Renal cortical epithelial cell (primary cell): ENCODE results near the gene C2CD4B. TPM values are rescaled to one million over a fixed set of nuclear protein-coding genes. Genes with fewer than 3 reads are reported as not detected.
A peak's percentile ranks its signal among the peaks of the same experiment; 100 is the strongest.

Experiments used
- DNase-seq: peaks from one replicate; pipeline ENCODE4 v3.0.0-alpha.2; 2011; ENCODE audit warnings: low read depth
- total RNA-seq: library from RNA; depleted of rRNA; stranded (reverse); fragments of >200 nt; gene quantifications from 2 replicates; pipeline ENCODE4 v1.2.3, GENCODE V29; 2014

C2CD4B gene
- total RNA-seq, 1 donor from 2014 or later, result 0.70 TPM

DNA sequence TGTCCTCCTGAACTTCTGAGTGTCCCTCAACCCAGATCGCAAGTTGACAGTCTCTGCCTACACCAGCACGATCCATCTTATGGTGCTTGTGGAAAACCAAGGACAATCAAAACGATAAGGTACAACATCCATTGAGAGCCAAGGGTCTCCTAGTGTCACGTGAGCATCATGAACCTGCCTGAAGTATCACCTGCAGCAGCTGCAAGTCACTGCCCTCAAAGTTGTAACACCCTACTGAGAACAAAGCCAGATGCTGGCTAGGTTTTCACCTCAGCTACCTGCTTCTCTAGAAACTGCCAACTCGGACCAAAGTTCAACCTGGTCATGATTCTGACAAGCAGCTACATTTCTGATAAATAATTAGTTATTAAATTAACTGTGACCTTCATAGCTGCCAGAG lies 17.5 kb downstream of the C2CD4B start:
- DNase-seq, result no peak

GRCh38 chr15:62147149-62147548 lies 17.9 kb downstream of the C2CD4B start:
- DNase-seq, result no peak

- no peak for DNase-seq
Measured at GRCh38 chr15:62145015-62145735, 19.9 kb downstream of the C2CD4B start.

GRCh38 chr15:62142736-62143135 lies 22.3 kb downstream of the C2CD4B start:
- no peak for DNase-seq

DNA sequence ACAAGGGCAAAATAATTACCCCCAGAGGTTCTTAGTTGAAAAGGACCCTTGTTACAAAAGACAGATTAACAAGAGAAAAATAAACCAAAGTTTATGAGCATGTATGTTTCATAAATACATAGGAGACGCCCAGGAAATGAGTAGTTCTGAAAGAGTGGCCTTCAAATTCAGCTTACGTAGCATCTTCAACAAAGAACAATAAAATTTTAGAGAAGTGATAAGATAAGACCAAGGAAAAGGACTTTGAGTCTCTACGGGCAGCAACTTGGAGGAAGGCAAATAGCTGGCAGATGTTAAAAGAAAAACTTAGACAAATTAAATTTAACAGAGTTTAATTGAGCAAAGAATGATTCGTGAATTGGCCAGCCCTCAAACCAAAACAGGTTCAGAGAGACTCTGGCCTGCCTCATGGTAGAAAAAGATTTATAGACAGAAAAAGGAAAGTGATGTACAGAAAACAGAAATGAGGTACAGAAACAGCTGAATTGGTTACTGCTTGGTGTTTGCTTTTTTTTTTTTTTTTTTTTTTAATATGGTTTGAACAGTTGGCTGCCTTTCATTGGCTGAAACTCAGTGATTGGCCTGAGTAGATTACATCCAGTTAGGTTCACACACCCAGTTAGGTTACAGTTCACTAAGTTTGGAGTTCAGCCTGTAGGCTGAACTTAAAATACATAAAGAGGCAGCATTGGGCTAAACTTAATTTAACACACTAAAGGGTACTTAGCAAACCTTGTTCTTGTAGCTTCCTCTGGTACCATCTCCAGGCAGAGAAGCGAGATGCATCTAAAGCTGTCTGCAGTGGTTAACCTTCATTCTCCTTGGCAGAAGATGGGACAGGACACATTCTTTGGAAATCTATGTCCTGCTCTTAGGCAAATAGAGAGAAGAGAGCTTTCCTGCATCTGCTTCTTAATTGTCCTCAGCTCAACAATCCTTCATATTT lies 23.2 kb downstream of the C2CD4B start:
- DNase-seq, result peak; percentile 57

DNA sequence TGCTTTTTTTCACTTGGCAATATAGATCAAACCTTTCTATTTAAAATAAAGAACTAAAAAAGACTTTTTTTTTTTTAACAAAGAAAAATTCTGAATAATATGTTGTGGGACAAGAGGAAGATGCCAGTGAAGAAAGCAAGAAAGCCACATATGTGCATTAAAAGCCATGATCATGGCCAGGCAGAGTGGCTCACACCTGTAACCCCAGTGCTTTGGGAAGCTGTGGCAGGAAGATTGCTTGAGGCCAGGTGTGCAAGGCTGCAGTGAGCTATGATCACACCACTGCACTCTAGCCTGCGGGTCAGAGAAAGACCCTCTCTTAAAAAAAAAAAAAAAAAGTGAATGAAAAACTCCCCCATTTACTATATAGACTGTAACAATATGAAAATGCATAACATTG lies 23.9 kb downstream of the C2CD4B start:
- DNase-seq, result no peak

GRCh38 chr15:62138124-62138523 lies 27.0 kb downstream of the C2CD4B start:
- DNase-seq, result peak; percentile 90

- no peak for DNase-seq
Measured at GRCh38 chr15:62136911-62137865, 27.9 kb downstream of the C2CD4B start.

DNA sequence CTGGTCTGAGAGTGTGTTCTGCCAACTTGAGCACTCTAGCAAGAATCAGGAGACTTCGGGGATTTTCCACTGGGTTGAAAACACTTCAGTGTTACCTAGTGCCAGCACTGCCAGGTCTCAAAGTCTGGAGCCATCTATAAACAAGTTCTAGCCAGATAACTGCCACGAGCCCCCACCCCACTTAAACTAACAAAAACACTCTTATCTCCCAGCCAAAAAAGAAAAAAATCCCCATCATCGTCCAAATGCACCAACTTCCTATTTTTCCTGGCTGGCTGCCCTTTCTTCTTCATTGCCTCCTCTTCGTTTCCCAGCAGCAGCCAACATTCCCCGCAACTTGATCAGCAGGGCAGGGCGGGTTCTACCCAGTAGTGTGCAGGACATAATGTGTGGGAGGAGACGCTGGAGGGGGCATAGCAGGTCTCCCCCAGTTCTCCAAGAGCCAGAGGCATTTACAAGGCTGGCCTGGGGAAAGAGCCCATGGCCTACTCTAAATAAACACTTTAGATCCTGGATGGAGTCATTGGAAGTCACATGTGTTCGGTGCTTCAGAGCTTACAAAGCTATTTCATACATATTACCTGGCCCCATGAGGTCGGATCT lies 29.5 kb downstream of the C2CD4B start:
- peak; percentile 88 for DNase-seq

- no peak for DNase-seq
Measured at GRCh38 chr15:62133141-62133540, 31.9 kb downstream of the C2CD4B start.

DNA sequence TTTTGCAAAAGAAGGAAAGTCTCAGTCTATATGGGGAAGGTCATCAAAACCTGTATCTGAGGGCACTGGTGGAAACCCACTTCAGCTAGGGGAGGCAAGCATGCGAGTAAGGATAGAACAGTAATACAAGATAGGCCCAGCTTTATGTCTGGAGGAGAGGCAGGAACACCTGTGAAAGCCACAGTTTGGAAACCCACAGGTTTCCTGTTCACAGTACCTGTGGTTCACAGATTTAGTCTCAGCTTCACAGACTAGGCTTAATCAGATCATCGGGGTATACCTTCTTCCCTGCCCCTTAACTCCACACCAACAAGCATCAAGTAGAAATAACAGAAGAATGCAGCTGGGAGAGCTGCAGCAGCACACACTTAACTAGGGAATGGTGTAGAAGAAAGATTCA lies 36.2 kb downstream of the C2CD4B start:
- DNase-seq, result no peak

DNA sequence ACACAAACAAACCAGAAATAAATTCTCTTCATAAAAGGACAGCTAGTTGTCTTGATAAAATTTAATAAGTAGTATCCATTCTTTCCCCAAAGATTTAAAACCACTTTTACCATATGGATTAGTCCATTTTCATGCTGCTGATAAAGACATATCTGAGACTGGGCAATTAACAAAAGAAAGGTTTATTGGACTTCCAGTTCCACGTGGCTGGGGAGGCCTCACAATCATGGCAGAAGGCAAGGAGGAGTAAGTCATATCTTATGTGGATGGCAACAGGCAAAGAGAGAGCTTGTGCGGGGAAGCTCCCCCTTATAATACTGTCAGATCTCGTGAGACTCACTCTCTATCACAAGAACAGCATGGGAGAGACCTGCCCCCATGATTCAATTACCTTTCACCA lies 38.7 kb downstream of the C2CD4B start:
- no peak for DNase-seq

GRCh38 chr15:62125773-62126172 lies 39.3 kb downstream of the C2CD4B start:
- peak; percentile 70 for DNase-seq

DNA sequence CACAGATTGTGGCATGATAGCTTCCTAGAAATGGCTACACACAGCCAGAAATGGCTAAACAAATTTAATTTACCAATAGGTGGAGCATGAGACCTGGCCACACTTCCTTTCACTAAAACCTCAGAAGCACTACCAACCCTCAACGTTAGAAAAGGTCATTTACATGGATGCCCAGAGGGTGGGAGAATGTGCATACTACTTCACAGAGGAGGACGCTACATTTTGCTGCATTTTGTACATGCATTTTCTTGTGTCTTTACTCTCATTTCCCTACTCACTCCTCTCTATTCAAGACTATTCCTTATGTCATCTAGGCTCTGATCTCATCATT lies 40.1 kb downstream of the C2CD4B start:
- peak; percentile 21 for DNase-seq

DNA sequence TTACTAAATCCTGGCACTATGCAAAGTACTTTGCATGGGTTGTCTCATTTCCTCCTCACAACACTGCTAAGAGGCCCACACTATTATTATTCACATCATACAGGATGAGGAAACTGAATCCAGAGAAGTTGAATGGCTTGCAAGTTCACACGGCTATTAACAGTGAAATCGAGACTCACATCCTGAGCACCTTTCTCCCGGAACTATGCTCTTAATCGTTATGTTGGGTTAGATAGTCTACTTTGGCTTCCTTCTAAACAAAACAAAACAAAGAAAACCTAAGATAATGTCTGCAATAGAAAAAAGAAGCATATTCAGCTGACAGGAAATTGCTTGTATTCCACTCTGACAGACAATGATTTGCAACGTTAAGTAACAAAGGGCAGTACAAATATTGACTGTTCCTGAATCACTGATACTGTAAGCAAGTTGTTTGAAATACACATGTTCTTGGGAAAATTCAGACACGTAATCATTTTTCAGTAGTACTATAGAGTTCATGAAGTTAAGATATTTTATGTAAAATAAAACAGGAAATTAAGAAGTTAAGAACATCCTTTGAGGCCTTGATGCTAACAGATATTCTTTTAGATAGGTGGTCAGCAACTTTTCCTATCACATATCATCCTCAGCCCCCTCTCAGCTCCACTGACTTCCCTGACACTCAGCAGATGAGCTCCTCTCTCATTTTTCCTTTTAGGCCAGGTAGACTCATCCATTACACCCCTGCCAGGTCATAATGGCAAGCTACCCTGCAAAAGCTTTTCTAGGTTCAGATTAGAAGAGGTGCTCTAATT lies 40.7 kb downstream of the C2CD4B start:
- DNase-seq, result peak; percentile 22

DNA sequence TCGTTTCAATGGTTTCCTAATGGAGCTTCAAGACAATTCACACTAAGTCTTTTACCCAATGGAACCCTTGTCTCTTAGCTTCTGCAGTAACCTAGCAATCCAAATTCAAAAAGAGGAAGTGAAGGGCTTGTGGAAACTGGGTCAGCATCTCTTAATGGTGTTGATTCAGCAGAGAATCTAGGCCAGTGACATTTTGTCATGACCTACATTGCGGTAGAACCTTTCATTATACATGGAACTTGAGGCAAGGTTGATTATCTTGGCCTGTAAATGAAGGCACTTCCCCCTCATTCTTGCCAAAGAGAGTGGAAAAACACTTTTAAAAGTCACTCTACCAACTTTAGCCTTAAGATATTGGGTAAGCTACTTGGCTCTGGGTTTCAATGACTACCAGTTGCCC lies 42.8 kb downstream of the C2CD4B start:
- DNase-seq, result no peak

DNA sequence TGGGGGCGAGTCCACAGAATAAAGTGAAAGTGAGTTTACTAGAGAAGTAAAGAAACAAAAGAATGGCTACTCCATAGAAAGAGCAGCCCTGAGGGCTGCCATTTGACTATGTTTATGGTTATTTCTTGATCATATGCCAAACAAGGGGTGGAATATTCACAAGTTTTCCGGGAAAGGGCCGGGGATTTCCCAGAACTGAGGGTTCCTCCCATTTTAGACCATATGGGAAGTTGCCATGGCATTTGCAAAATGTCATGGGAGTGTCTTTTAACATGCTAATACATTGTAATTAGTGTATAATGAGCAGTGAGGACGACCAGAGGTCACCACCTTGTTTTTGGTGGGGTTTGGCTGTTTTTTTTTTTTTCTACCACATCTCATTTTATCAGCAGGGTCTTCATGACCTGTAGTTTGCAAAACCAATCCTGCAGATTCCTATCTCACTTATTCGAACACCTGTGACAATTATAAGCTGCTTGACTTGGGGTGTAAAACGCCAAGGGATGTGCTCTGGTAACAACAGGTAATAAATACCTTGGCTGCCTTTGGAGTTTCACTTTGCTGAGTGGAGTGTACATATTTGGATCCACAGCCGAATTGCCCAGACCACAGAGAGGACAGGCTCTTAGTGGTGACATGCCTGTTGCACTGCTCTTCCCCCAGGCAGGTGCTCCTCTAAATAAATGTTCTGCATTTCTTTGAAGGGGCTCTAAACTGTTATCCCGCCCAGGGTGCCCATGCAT lies 43.6 kb downstream of the C2CD4B start:
- DNase-seq, result no peak

GRCh38 chr15:62120776-62121175 lies 44.3 kb downstream of the C2CD4B start:
- DNase-seq, result no peak

DNA sequence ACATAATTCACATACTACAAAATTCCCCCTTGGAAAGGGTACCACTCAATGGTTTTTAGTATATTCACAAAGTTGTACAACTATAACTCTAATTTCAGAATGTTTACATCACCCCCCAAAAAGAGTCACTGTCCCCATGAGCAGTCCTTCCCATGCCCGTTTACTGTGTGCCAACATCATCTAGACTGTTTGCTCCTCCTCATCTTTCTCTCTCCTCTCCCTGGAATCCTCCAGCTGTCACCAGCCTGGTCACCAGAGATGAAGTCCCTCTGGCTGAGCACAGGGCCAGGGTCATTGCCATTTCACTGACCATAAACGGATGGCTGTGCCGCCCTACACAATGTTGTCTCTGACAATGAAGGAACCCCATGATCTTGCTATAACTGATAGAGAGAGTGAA lies 45.2 kb downstream of the C2CD4B start:
- no peak for DNase-seq
